A549 (cell line): ENCODE data around the gene CD2BP2.

Experiments
- HOXA7 ChIP-seq: fragments of 250-450 bp; sonication (Bioruptor Pico); IDR thresholded peaks from 2 replicates; pipeline ENCODE4 v1.5.0; 2020; ENCODE audit warnings: mild to moderate bottlenecking, moderate library complexity
- NFE2L2 ChIP-seq: fragments of 150-350 bp; conservative IDR thresholded peaks from 2 replicates; pipeline ENCODE4 v1.6.1; 2014; ENCODE audit warnings: low read length
- PHF8 ChIP-seq: fragments of 200-600 bp; sonication (generic); IDR thresholded peaks from 2 replicates; pipeline ENCODE4 v1.6.1; 2016; ENCODE audit warnings: low read depth, mild to moderate bottlenecking, antibody characterized with exemption, moderate library complexity, borderline replicate concordance
- POLR2A ChIP-seq: IDR thresholded peaks from 2 replicates; pipeline ENCODE4 v1.6.1; 2012; ENCODE audit warnings: mild to moderate bottlenecking, low read length
- RARB ChIP-seq: fragments of 250-450 bp; sonication (Bioruptor Pico); IDR thresholded peaks from 2 replicates; pipeline ENCODE4 v1.8.0; 2021; ENCODE audit warnings: mild to moderate bottlenecking, moderate library complexity
- TF ChIP-seq, protein P1 (sequence below): IDR thresholded peaks from 2 replicates; pipeline ENCODE4 v1.6.1; 2012

DNA sequence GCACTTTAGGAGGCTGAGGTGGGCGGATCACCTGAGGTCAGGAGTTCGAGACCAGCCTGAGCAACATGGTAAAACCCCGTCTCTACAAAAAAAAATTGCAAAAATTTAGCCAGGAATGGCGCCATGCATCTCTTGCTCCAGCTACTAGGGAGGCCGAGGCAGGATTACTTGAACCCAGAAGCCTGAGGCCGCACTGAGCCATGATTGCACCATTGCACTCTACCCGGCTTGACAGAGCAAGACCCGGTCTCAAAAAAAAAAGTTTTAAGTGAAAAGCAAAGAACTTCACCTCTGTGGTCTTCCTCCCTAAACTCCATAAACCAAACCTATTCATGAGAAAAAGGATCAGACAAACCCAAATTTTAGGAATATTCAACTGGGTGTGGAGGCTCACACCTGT lies 7.0 kb downstream of the CD2BP2 start:
- TF ChIP-seq HOXA7 (CRISPR knock-in tag) (no peak), PHF8 (no peak), NFE2L2 (no peak), POLR2A (no peak), RARB (CRISPR knock-in tag) (no peak)
- TF ChIP-seq, protein P1, sequence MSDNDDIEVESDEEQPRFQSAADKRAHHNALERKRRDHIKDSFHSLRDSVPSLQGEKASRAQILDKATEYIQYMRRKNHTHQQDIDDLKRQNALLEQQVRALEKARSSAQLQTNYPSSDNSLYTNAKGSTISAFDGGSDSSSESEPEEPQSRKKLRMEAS: no peak
